DMS53 (cell line): Measurements from ENCODE around the gene RGS6.

Source experiments
- DNase-seq: peaks from one replicate; lab custom pipeline; 2025; lab: John Stamatoyannopoulos, UW

The RGS6 gene

DNA sequence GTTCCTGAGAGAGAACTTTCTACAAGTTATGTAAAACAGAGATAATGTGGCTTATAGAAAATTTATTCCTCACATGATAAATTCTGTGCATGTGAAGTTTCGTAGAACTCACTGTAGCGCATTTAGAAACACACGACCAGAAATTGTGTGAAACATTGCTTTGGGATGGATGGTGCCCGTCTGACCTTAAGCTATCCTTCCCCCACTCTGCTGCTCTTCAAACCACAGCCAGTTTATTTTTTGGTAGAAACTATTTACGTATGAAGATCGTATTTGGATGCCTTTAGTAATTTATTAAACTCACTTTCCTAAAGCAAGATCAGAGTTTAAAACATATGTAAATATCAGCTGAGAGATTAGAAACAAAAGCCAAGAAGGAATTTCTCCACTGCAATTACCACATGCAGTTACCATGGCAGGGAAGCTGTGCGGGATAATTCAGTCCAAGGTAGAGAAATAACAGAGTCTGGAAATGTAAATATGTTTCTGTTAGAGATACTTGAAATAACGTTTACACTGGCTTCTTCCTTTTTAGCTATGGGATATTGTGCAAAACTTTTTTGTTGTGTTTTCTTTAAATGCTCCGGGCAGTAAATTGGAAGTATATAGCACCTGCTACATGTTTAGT is 382.7 kb downstream of the RGS6 start:
- DNase-seq = no peak

DNA sequence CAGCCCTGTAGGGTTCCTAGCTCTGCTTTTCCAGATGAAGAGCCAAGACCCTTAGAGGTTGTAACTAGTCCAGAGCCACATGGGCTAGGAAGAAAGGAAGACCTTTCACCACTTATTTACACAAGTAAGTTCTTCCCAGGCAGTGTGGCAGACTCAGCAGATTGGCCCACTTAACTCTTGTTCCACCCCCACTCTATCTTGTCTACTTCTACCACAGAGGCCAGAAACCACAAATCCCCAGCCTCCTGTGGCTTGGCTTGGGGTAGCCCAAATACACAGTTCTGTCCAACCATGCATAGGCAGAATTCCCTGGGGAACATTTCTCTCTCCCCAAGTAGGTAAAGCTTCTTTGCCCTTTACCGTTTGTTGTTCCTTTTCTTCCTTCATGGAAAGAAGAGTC is 383.5 kb downstream of the RGS6 start:
- DNase-seq = no peak

DNA sequence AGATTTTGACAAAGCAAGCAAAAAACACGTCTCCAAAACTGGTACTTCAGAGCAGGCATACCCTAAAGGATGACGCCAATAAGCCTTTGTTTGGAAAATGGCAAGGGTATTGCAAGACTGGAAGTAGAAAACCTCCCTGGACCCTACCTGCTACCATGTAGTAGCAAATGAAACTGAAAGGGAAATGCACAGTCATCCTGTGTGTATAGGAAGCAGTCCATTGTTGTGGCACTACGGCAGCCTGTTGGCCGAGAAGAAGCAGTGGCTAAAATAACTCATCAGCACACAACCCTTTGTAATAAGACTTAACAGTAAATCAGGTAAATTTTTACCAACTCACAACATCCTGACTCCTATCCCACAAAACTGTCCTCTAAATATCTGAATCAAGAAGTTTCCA is 386.4 kb downstream of the RGS6 start:
- peak; percentile 25 for DNase-seq

DNA sequence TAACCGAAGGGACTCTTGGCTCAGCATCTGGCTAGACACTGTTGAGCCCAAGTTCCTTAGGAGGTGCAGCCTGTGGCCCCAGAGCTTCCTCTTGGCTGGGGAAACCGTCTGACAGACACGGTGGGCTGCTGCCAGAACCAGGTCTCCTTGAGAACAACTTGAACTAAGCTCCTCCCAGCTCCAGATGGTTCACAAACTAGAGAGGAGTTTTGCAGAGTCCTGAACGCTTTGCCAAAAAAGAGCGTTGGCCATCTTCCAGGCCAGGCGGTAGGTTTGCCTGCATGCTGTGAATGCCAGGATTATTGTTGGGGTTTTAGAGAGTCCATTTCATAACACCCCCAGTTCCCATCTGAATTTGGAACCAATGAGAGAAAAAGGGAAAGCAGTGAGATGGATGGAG is 399.8 kb downstream of the RGS6 start:
- no peak for DNase-seq

DNA sequence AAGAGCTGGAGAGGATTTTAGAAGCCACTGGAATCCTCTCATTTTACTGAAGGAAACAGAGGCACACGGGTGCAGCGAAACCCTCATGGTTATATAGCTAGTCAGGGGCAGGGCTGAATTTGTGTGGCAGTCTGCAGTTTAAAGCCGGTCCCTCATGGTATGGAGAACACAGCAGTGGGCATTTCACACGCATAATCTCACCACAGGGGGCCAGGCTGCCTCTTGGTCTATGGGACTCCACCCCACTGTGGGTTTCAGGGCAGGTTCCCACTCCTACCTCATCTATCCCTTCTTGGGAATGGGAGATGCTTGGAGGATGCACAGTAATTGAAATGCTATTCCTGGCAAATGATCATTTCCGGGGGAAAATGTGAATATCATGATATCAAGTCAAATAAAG is 400.6 kb downstream of the RGS6 start:
- DNase-seq = no peak

GRCh38 chr14:72333357-72333756 is 401.1 kb downstream of the RGS6 start:
- no peak for DNase-seq

- DNase-seq = no peak
Observed at GRCh38 chr14:72336311-72336980, 404.2 kb downstream of the RGS6 start.

GRCh38 chr14:72341237-72341636 is 409.0 kb downstream of the RGS6 start:
- no peak for DNase-seq

DNA sequence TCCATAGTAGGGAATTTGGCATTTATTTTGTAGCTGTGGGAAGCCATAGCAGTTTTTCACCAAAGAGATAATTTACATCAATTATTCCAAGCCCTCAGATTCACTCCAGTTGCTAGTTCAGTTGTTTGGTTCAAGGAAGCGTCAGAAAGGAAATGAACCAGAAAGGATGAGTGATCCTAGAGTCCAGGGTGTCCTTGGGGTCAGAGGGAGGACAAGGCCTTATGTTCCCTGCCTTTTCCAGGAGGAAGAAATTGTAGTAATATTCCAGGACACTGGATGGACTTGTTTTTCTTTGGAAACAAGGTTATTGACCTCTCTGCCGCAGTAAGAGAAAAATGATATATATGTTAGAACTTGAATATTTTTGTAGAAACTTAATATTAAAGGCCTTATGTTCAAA is 409.5 kb downstream of the RGS6 start:
- DNase-seq = no peak

GRCh38 chr14:72347118-72347517 is 414.9 kb downstream of the RGS6 start:
- DNase-seq = no peak

DNA sequence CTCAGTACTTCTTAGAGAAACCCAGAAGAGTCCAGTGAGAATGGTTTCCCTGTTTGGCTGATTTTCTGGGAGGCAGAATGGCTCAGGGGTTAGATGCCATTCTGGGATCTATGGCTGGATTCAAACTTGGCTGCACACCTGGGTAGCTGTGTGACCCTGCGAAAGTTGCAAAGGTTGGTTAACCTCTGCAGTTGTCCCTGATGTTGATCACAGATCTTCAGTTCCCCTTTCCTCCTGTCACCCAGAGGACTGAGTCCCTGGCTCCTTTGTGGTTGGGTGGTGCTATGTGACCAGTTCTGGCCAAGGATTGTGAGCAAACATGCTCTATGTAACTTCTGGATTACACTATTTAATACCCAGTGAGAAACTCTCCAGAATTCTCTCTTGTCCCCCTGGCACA is 418.0 kb downstream of the RGS6 start:
- DNase-seq = no peak

- no peak for DNase-seq
Observed at GRCh38 chr14:72352012-72352411, 419.8 kb downstream of the RGS6 start.

GRCh38 chr14:72366619-72367018 is 434.4 kb downstream of the RGS6 start:
- DNase-seq = no peak

- DNase-seq = no peak
Observed at GRCh38 chr14:72369106-72369505, 436.9 kb downstream of the RGS6 start.

- DNase-seq = no peak
Observed at GRCh38 chr14:72377016-72377415, 444.8 kb downstream of the RGS6 start.

DNA sequence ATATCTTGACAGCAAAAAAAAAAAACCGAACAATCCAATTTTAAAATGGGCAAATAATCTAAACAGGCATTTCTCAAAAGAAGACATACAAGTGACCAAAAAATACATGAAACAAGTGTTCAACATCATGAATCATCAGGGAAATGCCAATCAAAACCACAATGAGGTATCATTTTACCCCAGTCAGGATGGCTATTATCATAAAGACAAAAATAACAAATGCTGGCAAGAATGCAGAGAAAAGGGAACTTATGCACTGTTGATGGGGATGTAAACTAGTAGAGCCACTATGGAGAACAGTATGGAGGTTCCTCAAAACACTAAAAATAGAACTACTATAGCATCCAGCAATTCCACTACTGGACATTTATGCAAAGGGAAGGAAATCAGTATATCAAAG is 448.2 kb downstream of the RGS6 start:
- DNase-seq = no peak

DNA sequence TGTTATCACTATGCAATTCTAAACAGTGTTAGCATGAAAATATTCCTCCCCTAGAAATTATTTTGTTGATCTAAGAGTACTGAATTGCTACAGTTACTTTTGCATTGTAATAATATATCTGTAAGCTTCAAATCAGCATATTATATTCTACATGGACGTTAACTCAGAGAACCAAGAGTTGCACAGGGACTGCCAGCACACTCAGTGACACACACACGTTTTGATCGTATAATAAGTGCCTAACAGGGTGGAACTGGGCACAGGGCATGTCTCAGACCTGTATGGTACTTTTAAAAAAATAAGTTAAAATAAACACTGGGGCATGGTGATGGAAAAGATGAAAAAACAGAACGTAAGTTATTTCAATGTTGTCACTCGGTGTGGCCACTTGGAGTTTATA is 451.6 kb downstream of the RGS6 start:
- DNase-seq = no peak

GRCh38 chr14:72387726-72388125 is 455.5 kb downstream of the RGS6 start:
- DNase-seq = no peak

- no peak for DNase-seq
Observed at GRCh38 chr14:72389200-72389599, 457.0 kb downstream of the RGS6 start.

DNA sequence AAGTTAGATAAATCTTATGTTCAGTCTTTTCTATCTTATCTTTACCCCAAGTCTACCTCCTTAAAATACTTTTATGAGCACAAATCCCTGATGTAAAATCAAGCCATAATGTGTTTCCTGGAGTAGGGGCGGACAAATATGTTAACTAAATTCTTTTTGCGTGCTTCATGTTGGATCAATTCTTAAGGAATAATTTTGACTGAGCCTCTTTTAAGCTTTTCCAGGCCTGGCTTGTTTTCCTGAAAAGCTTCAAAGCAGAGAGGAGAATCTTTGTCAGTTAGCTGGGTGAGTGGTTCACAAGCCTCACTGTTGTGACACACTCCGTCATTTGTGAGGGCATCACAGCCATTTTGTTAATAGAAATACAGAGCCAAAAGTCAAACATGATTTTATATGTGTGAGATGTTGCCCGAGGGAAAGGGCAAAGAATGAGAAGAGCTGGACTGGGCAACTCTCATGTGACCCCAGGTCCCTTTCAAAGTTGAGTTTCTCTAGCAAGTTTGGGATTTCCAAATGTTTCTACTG is 468.9 kb downstream of the RGS6 start:
- no peak for DNase-seq

- DNase-seq = no peak
Observed at GRCh38 chr14:72401632-72402376, 469.6 kb downstream of the RGS6 start.

GRCh38 chr14:72402377-72402772 is 470.1 kb downstream of the RGS6 start:
- no peak for DNase-seq

DNA sequence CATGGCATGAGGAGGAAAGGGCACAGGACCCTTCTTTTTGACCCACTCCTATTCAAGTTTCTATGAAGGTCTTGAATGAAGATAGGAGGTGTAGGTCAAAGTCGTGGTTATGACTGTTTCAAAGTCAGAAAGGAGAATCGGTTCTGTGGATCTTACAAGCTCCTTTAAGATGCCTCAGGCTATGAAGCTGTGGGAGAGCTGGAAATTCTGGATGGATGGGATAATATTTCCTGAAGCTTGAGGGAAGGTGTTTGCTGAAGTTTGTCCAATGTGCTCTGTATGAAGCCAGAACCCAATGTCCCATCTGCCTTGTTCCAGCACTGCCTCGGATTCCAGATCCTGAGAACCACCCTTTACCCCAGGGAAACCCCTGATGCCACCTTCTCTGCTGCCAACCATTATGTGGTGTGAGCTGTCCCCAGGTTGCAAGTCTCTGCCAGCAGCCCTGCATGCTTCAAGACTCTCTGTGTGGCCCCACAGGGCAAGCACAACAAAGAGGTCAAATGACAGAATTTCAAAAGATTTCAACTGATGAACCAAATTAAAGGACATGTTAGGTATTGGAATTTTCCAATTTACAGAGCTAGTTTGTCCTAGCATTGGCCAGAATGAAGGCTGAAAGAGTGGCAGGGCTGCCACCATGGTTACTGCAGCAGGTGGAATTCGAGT is 472.0 kb downstream of the RGS6 start:
- no peak for DNase-seq
